Subcutaneous preadipocyte (primary cell): ENCODE measurements around the gene TTC23. TPM values are rescaled to one million over a fixed set of nuclear protein-coding genes. Genes with fewer than 3 reads are reported as not detected.

Experiments used
- total RNA-seq: library from RNA; depleted of rRNA; stranded (reverse); fragments of >200 nt; gene quantifications from 2 replicates; pipeline ENCODE4 v1.2.3, GENCODE V29; 2012

Gene TTC23, protein sequence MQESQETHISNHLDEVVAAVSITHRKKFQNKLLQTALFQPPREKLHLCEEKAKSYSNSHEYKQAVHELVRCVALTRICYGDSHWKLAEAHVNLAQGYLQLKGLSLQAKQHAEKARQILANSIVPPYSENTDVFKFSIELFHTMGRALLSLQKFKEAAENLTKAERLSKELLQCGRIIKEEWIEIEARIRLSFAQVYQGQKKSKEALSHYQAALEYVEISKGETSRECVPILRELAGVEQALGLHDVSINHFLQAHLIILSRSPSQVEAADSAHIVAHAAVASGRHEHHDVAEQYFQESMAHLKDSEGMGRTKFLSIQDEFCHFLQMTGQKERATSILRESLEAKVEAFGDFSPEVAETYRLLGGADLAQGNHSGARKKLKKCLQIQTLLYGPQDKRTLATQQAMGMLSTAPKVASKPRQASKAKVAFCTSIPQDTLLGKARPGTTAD
- 19.4 and 20.6 TPM in 2 replicates for total RNA-seq

DNA sequence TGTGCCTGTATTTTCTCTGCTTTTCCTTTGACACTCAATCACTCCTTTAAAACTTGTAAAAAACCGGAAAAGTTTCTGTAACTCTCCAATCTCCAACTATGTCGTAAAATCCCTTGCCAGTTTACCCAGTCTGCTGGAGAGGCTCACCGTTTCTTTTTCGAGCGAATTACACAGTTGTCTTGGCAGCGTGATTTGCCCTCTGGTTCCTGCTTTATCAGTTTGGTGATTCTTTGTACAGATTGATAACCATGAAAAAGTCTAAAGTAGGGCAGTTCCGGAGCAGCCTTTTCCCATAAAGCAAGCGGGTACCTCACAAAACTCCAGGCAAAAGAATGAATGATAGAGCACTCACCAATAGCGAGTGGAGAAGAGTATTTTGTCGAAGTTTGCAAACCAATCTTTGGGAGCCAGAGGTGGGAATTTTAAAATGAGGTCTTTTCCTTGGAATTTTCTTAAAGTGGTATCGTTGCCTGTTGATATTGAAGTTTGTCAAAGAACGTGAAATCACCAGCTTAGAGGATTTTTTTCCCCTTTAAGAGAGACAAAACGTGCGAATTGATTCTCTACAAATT lies at the start of gene TTC23:
TTC23 (minus strand) TSS at position 312 of the 572 bp plus-strand sequence. CDS start 20,869 bp downstream, outside the sequence.

DNA sequence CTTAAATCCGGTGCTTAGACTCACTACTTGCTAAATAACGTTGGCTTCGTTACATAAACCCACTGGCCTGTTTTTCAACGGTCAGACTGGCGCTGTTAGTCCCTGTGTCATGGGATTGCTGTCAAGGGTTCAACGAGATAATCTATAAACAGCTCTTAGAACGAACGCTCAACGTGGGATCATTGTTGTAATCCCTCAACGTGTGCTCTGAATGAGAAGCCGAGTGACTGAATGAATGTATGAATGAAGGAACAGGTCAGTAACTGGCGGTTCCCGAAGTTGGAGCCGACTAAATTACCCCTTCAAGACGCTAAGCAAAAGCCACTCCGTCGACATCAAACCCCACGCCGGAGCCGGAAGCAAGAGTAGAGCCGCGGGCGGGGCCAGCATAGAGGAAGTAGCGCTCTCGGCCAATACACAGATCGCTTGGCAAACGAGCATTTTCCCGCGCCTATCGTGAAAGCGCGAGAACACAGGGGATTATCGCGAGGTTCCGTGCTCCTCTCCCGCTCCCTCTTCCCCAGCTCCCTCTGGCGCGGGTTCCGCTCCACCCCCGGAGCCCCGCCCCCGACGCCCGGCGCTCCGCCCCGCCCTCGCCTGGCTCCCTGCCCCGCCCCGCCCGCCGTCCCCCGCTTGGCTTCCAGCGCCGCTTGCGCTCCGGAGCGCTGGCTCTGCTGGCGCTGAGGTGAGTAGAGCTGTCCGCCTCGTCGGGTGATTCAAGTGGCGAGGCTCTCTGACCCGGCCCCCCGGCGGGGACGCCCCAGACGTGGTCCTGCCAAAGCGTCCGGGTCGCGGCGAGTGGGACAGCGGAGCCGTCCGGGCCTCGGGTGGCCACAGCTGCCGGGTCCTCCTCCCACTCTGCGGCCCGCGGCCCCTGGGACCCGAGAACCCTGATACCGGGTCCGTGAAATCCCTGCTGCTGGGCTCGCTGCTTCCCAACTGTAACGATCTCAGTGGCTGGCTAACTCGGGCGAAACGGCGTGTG lies 1.8 kb upstream of the TTC23 start, which contains the start of gene LRRC28:
LRRC28 (plus strand) TSS at position 625 of the 985 bp plus-strand sequence. CDS start 4,477 bp downstream, outside the sequence.

DNA sequence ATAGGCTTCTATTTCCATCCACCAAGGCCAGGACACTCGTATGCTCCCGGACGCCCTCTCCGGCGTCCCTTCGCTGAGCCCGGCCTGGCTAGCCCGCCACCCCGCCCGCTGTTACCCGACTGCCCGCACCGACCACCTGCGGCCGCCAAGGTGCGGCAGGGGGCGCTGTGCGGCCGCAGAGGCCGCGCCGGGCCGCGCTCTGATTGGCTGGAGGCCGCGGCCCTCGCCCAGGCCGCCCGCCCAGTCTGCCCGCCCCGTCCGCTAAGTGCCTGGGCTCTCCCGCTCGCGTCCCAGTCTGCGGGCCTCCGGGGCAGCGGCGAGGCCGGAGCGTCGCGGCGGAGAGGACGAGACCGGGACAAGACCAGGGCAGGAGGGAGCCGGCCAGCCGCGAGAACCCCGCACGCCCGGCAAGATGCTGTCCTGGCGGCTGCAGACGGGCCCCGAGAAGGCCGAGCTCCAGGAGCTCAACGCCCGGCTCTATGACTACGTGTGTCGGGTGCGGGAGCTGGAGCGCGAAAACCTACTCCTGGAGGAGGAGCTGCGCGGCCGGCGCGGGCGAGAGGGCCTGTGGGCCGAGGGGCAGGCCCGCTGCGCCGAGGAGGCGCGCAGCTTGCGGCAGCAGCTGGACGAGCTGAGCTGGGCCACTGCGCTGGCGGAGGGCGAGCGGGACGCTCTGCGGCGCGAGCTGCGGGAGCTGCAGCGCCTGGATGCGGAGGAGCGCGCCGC lies 144.4 kb downstream of the TTC23 start, which contains the start of gene SYNM:
SYNM (plus strand) TSS at position 293 of the 726 bp plus-strand sequence; CDS start at position 413, 120 bp downstream.

Other genes starting within 250 kb of the TTC23 start
- not detected in 2 replicates for gene PGPEP1L, start 241.8 kb downstream of the TTC23 start, total RNA-seq
- gene SYNM, start 144.5 kb downstream of the TTC23 start, total RNA-seq = 1.1 and 2.2 TPM in 2 replicates
- 17.2 and 21.3 TPM in 2 replicates for gene LRRC28, start 1.9 kb upstream of the TTC23 start, total RNA-seq